ENCODE measurements around the gene MX2. TPM values are rescaled to one million over a fixed set of nuclear protein-coding genes. Genes with fewer than 3 reads are reported as not detected.

MX2 gene
- total RNA-seq, 2 donors from 2014 or later: 2.3 to 12.2 TPM

DNA sequence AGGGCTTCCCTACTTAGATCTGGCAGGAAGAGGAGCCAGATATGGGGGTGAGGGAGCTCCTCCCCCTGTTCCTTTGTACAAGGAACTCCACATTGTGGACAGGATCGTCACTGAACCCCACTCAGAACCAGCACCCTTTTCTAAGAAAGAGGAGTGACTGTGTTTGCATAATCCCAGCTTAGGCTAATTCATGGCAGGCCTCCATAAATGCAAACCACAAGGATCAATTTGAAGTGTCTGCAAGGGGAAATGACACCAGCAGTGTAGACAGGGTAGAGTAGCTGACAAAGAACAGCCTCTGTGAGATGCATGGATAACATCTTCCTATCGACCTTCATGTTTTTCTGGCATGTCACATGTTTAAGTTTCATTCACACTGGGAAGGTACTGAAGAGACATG lies 75.9 kb downstream of the MX2 start:
- H3K9me3 ChIP-seq: no peaks in the 10 kb centered on the region
- WGBS, 2 donors: 62% methylated on average over 2 of the region's 2 CpGs
- no peaks in the 10 kb centered on the region for H3K27me3 ChIP-seq
- ATAC-seq: no peak
- peaks cover 0 to 16% of the 10 kb centered on the region in 2 donors for H3K36me3 ChIP-seq (replicated peaks in 1 of 2; ENCODE audit: insufficient read depth in 1 of 2, low read depth in 2 of 2)
- no peak overlapping the region for H3K4me3 ChIP-seq
- no peak for TF ChIP-seq POLR2A (IDR thresholded peaks at IDR 0.05)
- TF ChIP-seq, protein P1, sequence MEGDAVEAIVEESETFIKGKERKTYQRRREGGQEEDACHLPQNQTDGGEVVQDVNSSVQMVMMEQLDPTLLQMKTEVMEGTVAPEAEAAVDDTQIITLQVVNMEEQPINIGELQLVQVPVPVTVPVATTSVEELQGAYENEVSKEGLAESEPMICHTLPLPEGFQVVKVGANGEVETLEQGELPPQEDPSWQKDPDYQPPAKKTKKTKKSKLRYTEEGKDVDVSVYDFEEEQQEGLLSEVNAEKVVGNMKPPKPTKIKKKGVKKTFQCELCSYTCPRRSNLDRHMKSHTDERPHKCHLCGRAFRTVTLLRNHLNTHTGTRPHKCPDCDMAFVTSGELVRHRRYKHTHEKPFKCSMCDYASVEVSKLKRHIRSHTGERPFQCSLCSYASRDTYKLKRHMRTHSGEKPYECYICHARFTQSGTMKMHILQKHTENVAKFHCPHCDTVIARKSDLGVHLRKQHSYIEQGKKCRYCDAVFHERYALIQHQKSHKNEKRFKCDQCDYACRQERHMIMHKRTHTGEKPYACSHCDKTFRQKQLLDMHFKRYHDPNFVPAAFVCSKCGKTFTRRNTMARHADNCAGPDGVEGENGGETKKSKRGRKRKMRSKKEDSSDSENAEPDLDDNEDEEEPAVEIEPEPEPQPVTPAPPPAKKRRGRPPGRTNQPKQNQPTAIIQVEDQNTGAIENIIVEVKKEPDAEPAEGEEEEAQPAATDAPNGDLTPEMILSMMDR (IDR thresholded peaks at IDR 0.05): no peak
- H3K4me1 ChIP-seq: no peaks in the 10 kb centered on the region
- H3K27ac ChIP-seq: no peak overlapping the region
- DNase-seq: no peak
- intact Hi-C loops (cut with DNase I): no loop called here

- Histone ChIP-seq H3K4me3 (no peak overlapping the region), H3K27ac (no peak overlapping the region), H3K4me1 (no peaks in the 10 kb centered on the region), H3K27me3 (no peaks in the 10 kb centered on the region), H3K9me3 (no peaks in the 10 kb centered on the region), H3K36me3 (replicated peaks in 1 of 2; ENCODE audit: insufficient read depth in 1 of 2, low read depth in 2 of 2) (peaks cover 0 to 16% of the 10 kb centered on the region in 2 donors)
- DNase-seq (no peak), ATAC-seq (no peak)
- TF ChIP-seq, protein P1 (IDR thresholded peaks at IDR 0.05): no peak
- no peak for TF ChIP-seq POLR2A (IDR thresholded peaks at IDR 0.05)
- WGBS, 2 donors: 88 to 93% methylated on average over 13 of the region's 13 CpGs
- intact Hi-C loops (cut with DNase I): no loop called here
Measured at GRCh38 chr21:41438425-41439113, 76.7 kb downstream of the MX2 start.

DNA sequence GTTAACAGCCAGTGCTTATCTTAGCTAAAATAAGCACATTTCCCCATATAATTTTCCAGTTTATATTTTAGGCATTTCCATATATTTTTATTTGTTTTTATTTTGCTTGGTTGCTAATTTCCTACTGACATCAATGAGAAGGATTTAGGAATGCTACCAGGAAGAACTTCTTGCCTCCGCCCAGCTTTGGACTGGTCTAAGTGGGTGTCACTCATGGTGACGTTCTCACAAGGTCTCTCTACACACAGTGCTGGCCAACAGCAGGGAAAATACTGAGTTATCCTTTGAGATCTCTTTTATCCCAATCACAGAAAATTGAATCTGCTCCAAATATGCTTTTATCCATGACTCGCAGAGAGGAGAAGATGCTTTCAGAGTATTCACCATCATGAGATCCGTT lies 77.4 kb downstream of the MX2 start:
- Histone ChIP-seq H3K27me3 (no peaks in the 10 kb centered on the region), H3K4me1 (no peaks in the 10 kb centered on the region), H3K27ac (no peak overlapping the region), H3K9me3 (no peaks in the 10 kb centered on the region), H3K36me3 (replicated peaks in 1 of 2; ENCODE audit: insufficient read depth in 1 of 2, low read depth in 2 of 2) (peaks cover 0 to 16% of the 10 kb centered on the region in 2 donors), H3K4me3 (no peak overlapping the region)
- ATAC-seq: no peak
- 79 to 85% methylated on average over 4 of the region's 4 CpGs for WGBS, 2 donors
- TF ChIP-seq, protein P1 (IDR thresholded peaks at IDR 0.05): no peak
- TF ChIP-seq POLR2A (IDR thresholded peaks at IDR 0.05): no peak
- DNase-seq: no peak
- intact Hi-C loops (cut with DNase I): no loop called here

DNA sequence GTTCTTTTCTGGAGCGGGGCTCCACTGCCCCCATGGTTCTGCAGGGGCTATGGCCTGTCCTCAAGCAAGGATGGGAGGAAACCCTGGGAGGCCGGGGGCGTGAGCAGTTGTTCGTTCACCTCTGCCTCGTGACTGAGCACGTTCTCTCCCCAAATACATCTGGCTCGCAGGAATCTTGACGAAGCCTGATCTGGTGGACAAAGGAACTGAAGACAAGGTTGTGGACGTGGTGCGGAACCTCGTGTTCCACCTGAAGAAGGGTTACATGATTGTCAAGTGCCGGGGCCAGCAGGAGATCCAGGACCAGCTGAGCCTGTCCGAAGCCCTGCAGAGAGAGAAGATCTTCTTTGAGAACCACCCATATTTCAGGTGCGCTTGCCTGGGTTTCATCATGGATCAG lies 79.7 kb downstream of the MX2 start:
- Histone ChIP-seq H3K4me1 (no peaks in the 10 kb centered on the region), H3K4me3 (no peak overlapping the region), H3K9me3 (no peaks in the 10 kb centered on the region), H3K36me3 (replicated peaks in 1 of 2; ENCODE audit: insufficient read depth in 1 of 2, low read depth in 2 of 2) (peaks cover 0 to 8% of the 10 kb centered on the region in 2 donors), H3K27ac (no peak overlapping the region), H3K27me3 (no peaks in the 10 kb centered on the region)
- intact Hi-C loops (cut with DNase I): no loop called here
- 87 to 96% methylated on average over 14 of the region's 14 CpGs for WGBS, 2 donors
- TF ChIP-seq, protein P1 (IDR thresholded peaks at IDR 0.05): no peak
- no peak for TF ChIP-seq POLR2A (IDR thresholded peaks at IDR 0.05)
- ATAC-seq: no peak
- DNase-seq: no peak

All from body of pancreas (tissue), 4 donors.